GM15510 (cell line): ENCODE results near the gene CLSTN1.

Experiments used
- POLR2A ChIP-seq: IDR thresholded peaks from 3 replicates; pipeline ENCODE4 v1.6.1; 2011; ENCODE audit warnings: borderline replicate concordance; ENCODE audit not compliant: insufficient read length; ENCODE audit errors: extremely low read depth

The CLSTN1 gene

GRCh38 chr1:9842781-9843575 lies 19.2 kb upstream of the CLSTN1 start:
- TF ChIP-seq POLR2A, result no peak

- no peak for TF ChIP-seq POLR2A
Measured at GRCh38 chr1:9842073-9842711, 18.4 kb upstream of the CLSTN1 start.

- no peak for TF ChIP-seq POLR2A
Measured at GRCh38 chr1:9841460-9841859, 17.7 kb upstream of the CLSTN1 start.

GRCh38 chr1:9840176-9840575 lies 16.4 kb upstream of the CLSTN1 start:
- TF ChIP-seq POLR2A, result no peak

GRCh38 chr1:9838946-9839345 lies 15.2 kb upstream of the CLSTN1 start:
- TF ChIP-seq POLR2A, result no peak

- TF ChIP-seq POLR2A, result no peak
Measured at GRCh38 chr1:9836632-9836960, 12.8 kb upstream of the CLSTN1 start.

- TF ChIP-seq POLR2A, result no peak
Measured at GRCh38 chr1:9835758-9836631, 12.2 kb upstream of the CLSTN1 start.

GRCh38 chr1:9835404-9835757 lies 11.6 kb upstream of the CLSTN1 start:
- no peak for TF ChIP-seq POLR2A

GRCh38 chr1:9833632-9834031 lies 9.9 kb upstream of the CLSTN1 start:
- no peak for TF ChIP-seq POLR2A

- TF ChIP-seq POLR2A, result no peak
Measured at GRCh38 chr1:9827558-9828185, 3.9 kb upstream of the CLSTN1 start.

GRCh38 chr1:9826616-9827015 lies 2.9 kb upstream of the CLSTN1 start:
- no peak for TF ChIP-seq POLR2A

GRCh38 chr1:9826087-9826486 lies 2.3 kb upstream of the CLSTN1 start:
- TF ChIP-seq POLR2A, result no peak

- TF ChIP-seq POLR2A, result no peak
Measured at GRCh38 chr1:9825093-9826074, 1.6 kb upstream of the CLSTN1 start.

GRCh38 chr1:9824702-9825089 lies 931 bp upstream of the CLSTN1 start:
- no peak for TF ChIP-seq POLR2A
